Esophagus squamous epithelium (tissue), 4 donors: Measurements from ENCODE around the gene BBS4.
"Not testable (repeated sequence)": the region's sequence is repeated elsewhere in the genome, so short reads cannot be mapped to it uniquely, and the experiment has no call there.

Experiments used
- CTCF ChIP-seq, 6 experiments: fragments of 450-650 bp in 4 of 6; fragments of 200-600 bp in 2 of 6; sonication (generic) in 2 of 6; IDR thresholded peaks; one replicate each; pipeline ENCODE4 v1.5.1; 2016 to 2019; ENCODE audit warnings: antibody characterized with exemption in 6 of 6, mild to moderate bottlenecking in 4 of 6, moderate library complexity in 4 of 6
- POLR2A ChIP-seq, 4 donors: fragments of 450-650 bp; IDR thresholded peaks; one replicate each; pipeline ENCODE4 v1.6.1; 2017; ENCODE audit warnings: antibody characterized with exemption in 4 of 4, mild to moderate bottlenecking in 4 of 4, moderate library complexity in 3 of 4

DNA sequence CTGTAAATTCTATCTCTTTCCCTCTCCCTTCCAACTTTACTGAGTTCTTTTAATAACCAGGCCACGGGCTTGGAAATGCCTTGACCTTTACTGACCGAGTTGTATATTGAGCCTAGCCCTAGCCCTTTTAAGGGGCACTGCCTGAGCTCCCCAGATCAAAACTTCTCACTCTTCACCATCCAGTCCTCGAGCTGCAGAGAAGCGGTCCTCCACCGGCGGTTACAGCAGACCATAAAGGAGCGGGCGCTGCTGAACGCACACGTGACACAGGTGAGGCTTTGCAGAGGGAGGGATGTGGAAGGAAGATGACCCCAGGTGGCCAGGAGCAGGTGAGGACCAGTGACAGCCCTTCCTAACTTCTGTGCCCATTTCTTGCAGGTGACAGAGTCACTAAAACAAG lies 24.9 kb upstream of the BBS4 start:
- not testable (repeated sequence) for TF ChIP-seq CTCF, POLR2A (IDR thresholded peaks at IDR 0.05)
